ENCODE measurements around the gene POLRMT. TPM values are rescaled to one million over a fixed set of nuclear protein-coding genes. Genes with fewer than 3 reads are reported as not detected.
A peak's percentile ranks its signal among the peaks of the same experiment; 100 is the strongest.

POLRMT gene
- total RNA-seq, 1 donor, result 25.5 TPM

- DNase-seq (ENCODE audit: low read depth), result peak; percentile 66
- H3K4me3 ChIP-seq (ENCODE audit: low read depth, low read length), result no peak overlapping the region
- TF ChIP-seq CTCF (IDR thresholded peaks at IDR 0.05; ENCODE audit: insufficient read depth, low read depth, low read length), result no peak
These were observed 50.7 kb downstream of the POLRMT start for GRCh38 chr19:582497-583197.

DNA sequence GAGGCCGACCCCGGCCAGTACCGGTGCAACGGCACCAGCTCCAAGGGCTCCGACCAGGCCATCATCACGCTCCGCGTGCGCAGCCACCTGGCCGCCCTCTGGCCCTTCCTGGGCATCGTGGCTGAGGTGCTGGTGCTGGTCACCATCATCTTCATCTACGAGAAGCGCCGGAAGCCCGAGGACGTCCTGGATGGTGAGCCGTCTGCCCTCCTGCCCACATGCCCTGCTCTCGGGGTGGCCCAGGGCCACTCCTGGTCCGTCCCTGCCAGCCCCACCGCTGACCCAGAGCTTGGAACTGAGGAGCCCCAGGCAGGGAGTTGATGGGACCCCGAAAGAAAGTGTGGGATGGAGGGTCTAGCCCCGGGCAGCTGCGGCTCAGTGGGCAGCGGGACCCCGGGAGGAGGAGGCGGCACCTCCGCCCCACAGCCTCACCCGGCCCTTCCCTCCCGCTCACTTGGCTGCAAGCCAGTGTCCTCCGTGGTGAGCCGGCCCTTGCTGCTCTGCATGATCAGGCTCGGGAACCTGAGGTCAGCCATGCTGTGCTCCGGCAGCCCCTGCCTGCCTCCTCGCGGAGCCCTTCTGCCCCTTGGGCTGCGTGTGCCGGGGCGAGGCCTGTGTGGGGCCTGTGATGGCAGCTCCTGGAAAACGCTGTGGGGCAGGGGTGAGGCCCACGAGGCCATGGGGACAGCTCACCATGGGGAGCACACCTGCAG lies 51.8 kb downstream of the POLRMT start:
- H3K4me3 ChIP-seq (ENCODE audit: low read depth, low read length), result no peak overlapping the region
- DNase-seq (ENCODE audit: low read depth), result no peak
- TF ChIP-seq CTCF (IDR thresholded peaks at IDR 0.05; ENCODE audit: insufficient read depth, low read depth, low read length), result no peak

GRCh38 chr19:580274-580835 lies 53.0 kb downstream of the POLRMT start:
- TF ChIP-seq CTCF (IDR thresholded peaks at IDR 0.05; ENCODE audit: insufficient read depth, low read depth, low read length), result no peak
- no peak overlapping the region for H3K4me3 ChIP-seq (ENCODE audit: low read depth, low read length)
- no peak for DNase-seq (ENCODE audit: low read depth)

DNA sequence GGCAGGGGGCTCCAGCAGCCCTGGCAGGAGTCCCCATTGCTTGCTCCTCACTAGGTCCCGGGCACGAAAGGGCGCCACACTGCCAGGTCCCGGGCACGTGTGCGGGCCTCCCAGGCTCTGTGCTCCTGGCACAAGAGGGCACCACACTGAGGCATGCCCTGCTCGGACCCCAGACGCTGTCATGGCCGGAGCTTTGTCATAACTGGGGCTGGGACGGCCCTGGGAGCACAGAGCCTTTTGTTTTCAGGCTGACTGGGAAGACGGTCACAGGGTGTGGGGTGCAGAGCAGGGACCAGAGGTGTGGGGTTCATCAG lies 53.5 kb downstream of the POLRMT start:
- no peak for DNase-seq (ENCODE audit: low read depth)
- no peak for TF ChIP-seq CTCF (IDR thresholded peaks at IDR 0.05; ENCODE audit: insufficient read depth, low read depth, low read length)
- no peak overlapping the region for H3K4me3 ChIP-seq (ENCODE audit: low read depth, low read length)

- DNase-seq (ENCODE audit: low read depth), result no peak
- no peak for TF ChIP-seq CTCF (IDR thresholded peaks at IDR 0.05; ENCODE audit: insufficient read depth, low read depth, low read length)
- no peak overlapping the region for H3K4me3 ChIP-seq (ENCODE audit: low read depth, low read length)
These were observed 54.1 kb downstream of the POLRMT start for GRCh38 chr19:579111-579841.

DNA sequence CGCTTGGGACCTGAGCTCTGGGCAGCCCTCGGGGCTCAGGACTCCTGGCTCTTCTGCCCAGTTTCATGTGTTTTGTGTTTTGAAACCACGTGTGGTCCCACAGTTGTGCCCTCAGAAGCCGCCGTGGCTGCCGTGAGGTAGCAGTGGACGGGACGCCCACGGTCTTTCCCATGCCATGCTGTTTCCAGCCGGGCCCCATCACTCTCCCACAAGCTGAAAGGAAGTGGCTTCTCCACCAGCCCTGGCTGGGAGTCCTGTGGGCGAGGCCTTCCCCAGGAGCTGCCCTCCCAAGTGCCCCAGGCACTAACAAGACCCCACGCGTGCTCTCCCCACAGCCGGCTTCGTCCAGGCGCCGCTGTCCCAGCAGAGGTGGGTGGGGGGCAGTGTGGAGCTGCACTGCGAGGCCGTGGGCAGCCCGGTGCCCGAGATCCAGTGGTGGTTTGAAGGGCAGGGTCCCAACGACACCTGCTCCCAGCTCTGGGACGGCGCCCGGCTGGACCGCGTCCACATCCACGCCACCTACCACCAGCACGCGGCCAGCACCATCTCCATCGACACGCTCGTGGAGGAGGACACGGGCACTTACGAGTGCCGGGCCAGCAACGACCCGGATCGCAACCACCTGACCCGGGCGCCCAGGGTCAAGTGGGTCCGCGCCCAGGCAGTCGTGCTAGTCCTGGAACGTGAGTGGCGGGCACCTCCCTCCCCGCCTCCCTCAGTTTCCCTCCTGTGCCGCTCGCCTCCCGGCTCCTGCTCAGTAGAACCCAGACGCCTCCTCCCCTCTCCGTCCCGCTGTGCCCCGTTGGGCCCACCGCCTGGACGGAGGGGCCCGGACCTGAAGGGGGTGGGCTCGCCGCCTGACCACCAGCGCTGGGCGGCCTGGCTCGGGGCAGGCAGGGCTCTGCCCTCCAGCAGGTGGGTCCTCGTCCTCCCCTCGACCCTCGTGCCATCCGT lies 55.6 kb downstream of the POLRMT start:
- no peak for DNase-seq (ENCODE audit: low read depth)
- H3K4me3 ChIP-seq (ENCODE audit: low read depth, low read length), result no peak overlapping the region
- no peak for TF ChIP-seq CTCF (IDR thresholded peaks at IDR 0.05; ENCODE audit: insufficient read depth, low read depth, low read length)

Data from fibroblast of villous mesenchyme (primary cell).